K562 (cell line): ENCODE data around the gene GPM6B. TPM values are rescaled to one million over a fixed set of nuclear protein-coding genes. Genes with fewer than 3 reads are reported as not detected.

ENCODE experiments used
- ATAC-seq: fragments of 200-7000 bp; cut with Tn5 transposase; 3 replicates; pipeline ENCODE4 v1.9.1; 2020; ENCODE audit warnings: moderate library complexity
- BruUV-seq: library from RNA; stranded (reverse); fragments of 400-500 nt; replicated peaks from 2 replicates; lab custom pipeline; 2021; lab: Mats Ljungman, UMichigan
- CTCF ChIA-PET: fragments of 300-600 bp; formaldehyde crosslinking; extraction: SDS; loops from one replicate; lab custom pipeline; 2021; ENCODE audit warnings: low intra/inter-chr PET ratio; lab: Yijun Ruan, JAX
- POLR2A ChIA-PET: fragments of 300-600, 350-650 bp; sonication (Branson Sonifier 250); formaldehyde crosslinking; extraction: SDS; loops from one replicate; lab custom pipeline; 2021; ENCODE audit warnings: antibody characterized with exemption, inconsistent platforms; lab: Yijun Ruan, JAX
- DNase-seq, 4 experiments: peaks; one replicate each; pipeline versions ENCODE4 v3.0.0 to v3.0.0-alpha.2; 2011 to 2018; ENCODE audit warnings: low spot score in 3 of 4, mixed read lengths in 3 of 4; ENCODE audit errors: extremely low read depth in 1 of 4
- FAIRE-seq: peaks from 2 replicates; lab custom pipeline; 2011; peaks lifted over from hg19 to GRCh38; lab: Jason Lieb, UNC
- H2AFZ ChIP-seq: 2 replicates; pipeline ENCODE4 v1.6.0; 2011; ENCODE audit warnings: low read depth, low read length, control low read depth, inconsistent platforms
- H3K27ac ChIP-seq: fragments of 200-600 bp; 3 replicates; pipeline ENCODE4 v1.8.0; 2011; ENCODE audit warnings: low read depth, mild to moderate bottlenecking, control low read depth, inconsistent platforms, low read length, moderate library complexity, mixed read lengths; ENCODE audit errors: extremely low read depth
- H3K27me3 ChIP-seq, 2 experiments: fragments of 300-600 bp in 1 of 2; 2 replicates in 1 of 2; 3 replicates in 1 of 2; pipeline versions ENCODE4 v1.6.0 to v1.8.0; 2011; ENCODE audit warnings: inconsistent platforms in 2 of 2, low read length in 2 of 2, mild to moderate bottlenecking in 1 of 2, mixed read lengths in 1 of 2, moderate library complexity in 1 of 2; ENCODE audit not compliant: control insufficient read depth in 2 of 2, insufficient read depth in 2 of 2
- H3K36me3 ChIP-seq: fragments of 300-600 bp; 3 replicates; pipeline ENCODE4 v1.8.0; 2011; ENCODE audit warnings: mild to moderate bottlenecking, low read length, inconsistent platforms; ENCODE audit not compliant: control insufficient read depth, insufficient read depth
- H3K4me1 ChIP-seq, 2 experiments: fragments of 200-600 bp in 1 of 2; replicated peaks in 1 of 2; 2 replicates in 1 of 2; 3 replicates in 1 of 2; pipeline versions ENCODE4 v1.5.1 to v1.8.0; 2011; ENCODE audit warnings: inconsistent platforms in 2 of 2, low read length in 2 of 2, mild to moderate bottlenecking in 1 of 2, mixed read lengths in 1 of 2, moderate library complexity in 1 of 2; ENCODE audit not compliant: control insufficient read depth in 2 of 2, insufficient read depth in 2 of 2
- H3K4me2 ChIP-seq: 2 replicates; pipeline ENCODE4 v1.6.1; 2011; ENCODE audit warnings: low read length, control low read depth, inconsistent platforms, mixed read lengths; ENCODE audit not compliant: insufficient read depth
- H3K4me3 ChIP-seq: fragments of 200-600 bp; sonication (generic), shearing (Covaris generic); 2 replicates; pipeline ENCODE4 v1.5.1; 2016; ENCODE audit warnings: control low read depth, inconsistent platforms
- H3K79me2 ChIP-seq: fragments of 200-600 bp; 3 replicates; pipeline ENCODE4 v1.8.0; 2011; ENCODE audit warnings: low read length, inconsistent platforms; ENCODE audit not compliant: control insufficient read depth, insufficient read depth
- H3K9ac ChIP-seq, 2 experiments: 2 replicates each; pipeline versions ENCODE4 v1.6.0 to v1.6.1; 2011; ENCODE audit warnings: low read depth in 2 of 2, low read length in 2 of 2, control low read depth in 1 of 2, inconsistent platforms in 1 of 2, mild to moderate bottlenecking in 1 of 2, mixed read lengths in 1 of 2; ENCODE audit not compliant: insufficient read depth in 1 of 2
- H3K9me1 ChIP-seq: one replicate; pipeline ENCODE4 v1.6.0; 2011; ENCODE audit warnings: inconsistent platforms, mild to moderate bottlenecking, low read length, moderate library complexity; ENCODE audit not compliant: control insufficient read depth, insufficient read depth
- H3K9me3 ChIP-seq: replicated peaks from 2 replicates; pipeline ENCODE4 v1.5.1; 2011; ENCODE audit warnings: low read depth, low read length, inconsistent platforms; ENCODE audit not compliant: control insufficient read depth, insufficient read depth
- H4K20me1 ChIP-seq: replicated peaks from 2 replicates; pipeline ENCODE4 v1.6.1; 2011; ENCODE audit warnings: low read length, inconsistent platforms, mixed read lengths; ENCODE audit not compliant: control insufficient read depth, insufficient read depth
- CBX2 ChIP-seq: fragments of 200-600 bp; sonication (generic); IDR thresholded peaks from one replicate; pipeline ENCODE4 v1.6.1; 2012; ENCODE audit warnings: mild to moderate bottlenecking, low read length, inconsistent platforms; ENCODE audit not compliant: insufficient read depth, poor library complexity, severe bottlenecking
- CREB3 ChIP-seq: fragments of 450-650 bp; conservative IDR thresholded peaks from 2 replicates; pipeline ENCODE4 v1.6.1; 2016; ENCODE audit warnings: missing genetic modification characterization, low read depth, mild to moderate bottlenecking, missing compliant biosample characterization, moderate library complexity
- CTBP1 ChIP-seq: fragments of 450-650 bp; IDR thresholded peaks from 2 replicates; pipeline ENCODE4 v1.6.1; 2016; ENCODE audit warnings: borderline replicate concordance
- HCFC1 ChIP-seq: IDR thresholded peaks from 2 replicates; pipeline ENCODE4 v1.6.1; 2012; ENCODE audit warnings: low read depth, low read length, improper control_type of control experiment
- HMGN3 ChIP-seq: IDR thresholded peaks from 2 replicates; pipeline ENCODE4 v1.6.1; 2011; ENCODE audit warnings: borderline replicate concordance, low read depth, mild to moderate bottlenecking, mixed read lengths, low read length; ENCODE audit not compliant: insufficient read length; ENCODE audit errors: extremely low read depth
- MAFK ChIP-seq: IDR thresholded peaks from 2 replicates; pipeline ENCODE4 v1.6.1; 2011; ENCODE audit warnings: low read length, improper control_type of control experiment
- NR3C1 ChIP-seq: sonication (generic); formaldehyde crosslinking; IDR thresholded peaks from 2 replicates; pipeline ENCODE4 v1.8.1; 2022; ENCODE audit warnings: missing genetic modification reagents
- PHF21A ChIP-seq: fragments of 450-650 bp; IDR thresholded peaks from 2 replicates; pipeline ENCODE4 v1.6.1; 2017; ENCODE audit warnings: low read depth, borderline replicate concordance
- PRDM10 ChIP-seq: fragments of 450-650 bp; IDR thresholded peaks from 2 replicates; pipeline ENCODE4 v1.6.1; 2018; ENCODE audit not compliant: partially characterized antibody
- PRMT5 ChIP-seq: sonication (generic); formaldehyde crosslinking; IDR thresholded peaks from 2 replicates; pipeline ENCODE4 v1.5.0; 2020; ENCODE audit warnings: missing genetic modification reagents
- RBFOX2 ChIP-seq: fragments of 200-400 bp; formaldehyde crosslinking; IDR thresholded peaks from 2 replicates; pipeline ENCODE4 v1.6.1; 2017; ENCODE audit warnings: low read depth, mild to moderate bottlenecking, low read length, moderate library complexity
- SAFB2 ChIP-seq: fragments of 200-400 bp; formaldehyde crosslinking; IDR thresholded peaks from 2 replicates; pipeline ENCODE4 v1.6.1; 2018; ENCODE audit warnings: borderline replicate concordance, low read length, low read depth, moderate library complexity; ENCODE audit not compliant: severe bottlenecking
- SREBF2 ChIP-seq: sonication (generic); formaldehyde crosslinking; IDR thresholded peaks from 2 replicates; pipeline ENCODE4 v1.4.0; 2020; ENCODE audit warnings: mild to moderate bottlenecking, missing genetic modification reagents
- ZNF184 ChIP-seq: sonication (generic); formaldehyde crosslinking; IDR thresholded peaks from 2 replicates; pipeline ENCODE4 v1.5.0; 2020; ENCODE audit warnings: missing genetic modification reagents
- ZNF778 ChIP-seq: fragments of 450-650 bp; formaldehyde crosslinking; IDR thresholded peaks from 2 replicates; pipeline ENCODE4 v1.4.0; 2020; ENCODE audit warnings: mild to moderate bottlenecking, moderate library complexity
- ZNF780A ChIP-seq: fragments of 250-450 bp; sonication (Bioruptor Pico); IDR thresholded peaks from 2 replicates; pipeline ENCODE4 v1.5.0; 2021; ENCODE audit warnings: mild to moderate bottlenecking
- WGBS: fragments of 100-300 bp; shearing (Covaris generic); methylation state at CpG from one replicate; pipeline ENCODE4 v1.1.6; 2016; ENCODE audit warnings: low coverage, mixed read lengths; ENCODE audit not compliant: insufficient coverage; ENCODE audit errors: missing lambda C conversion rate; 5-methylcytosine and 5-hydroxymethylcytosine counted together
- in situ Hi-C: fragments of 300-500 bp; cut with MboI; formaldehyde crosslinking; loops from 4 replicates; pipeline ENCODE4 v1.15.0; 2018; ENCODE audit warnings: inconsistent platforms, mixed read lengths
- intact Hi-C: fragments of 100-400 bp; cut with micrococcal nuclease; formaldehyde crosslinking; loops from 2 replicates; pipeline ENCODE4 v1.14.2; 2022
- polyA plus RNA-seq, 8 experiments: library from polyadenylated mRNA; depleted of rRNA in 4 of 8; stranded (reverse) in 5 of 8; unstranded in 3 of 8; fragments of >200 nt; fragmentation: Nextera tagmentation in 2 of 8; fragmentation: Illumina TruSeq in 1 of 8; extraction: Ambion mirVana in 2 of 8; extraction: Trizol in 1 of 8; gene quantifications; 2 replicates each; pipeline versions ENCODE4 v1.2.1 to v1.2.3, GENCODE V29; 2011 to 2014; ENCODE audit warnings: inconsistent platforms in 1 of 8, missing spikeins in 1 of 8
- total RNA-seq, 7 experiments: library from RNA; depleted of rRNA in 6 of 7; stranded (reverse); fragments of >200 nt in 6 of 7; fragmentation: Illumina TruSeq in 2 of 7; extraction: Trizol in 2 of 7; gene quantifications; 2 replicates each; pipeline versions ENCODE4 v1.2.1 to v1.2.3, GENCODE V29; 2011 to 2021; ENCODE audit warnings: low replicate concordance in 1 of 7

The GPM6B gene
- total and polyA plus RNA-seq, 9 of the 15 experiments (the other 6 are each of a cell fraction or from before 2014, with no cell fraction given): 0.14 to 0.32 TPM; not detected in 7

- no peak overlapping the region for H3K4me3 ChIP-seq
- intact Hi-C loops: no loop called here
- FAIRE-seq: no peak
- ChIA-PET CTCF (no interaction called here), POLR2A (interaction anchor here (0.5 kb wide), 1 partner anchor 40 kb away, joined by 3 read pairs; no protein-coding TSS in a partner anchor)
- no peaks in the 10 kb centered on the region for H3K79me2 ChIP-seq
- TF ChIP-seq ZNF184 (CRISPR knock-in tag) (no peak), CBX2 (no peak), CREB3 (no peak), PHF21A (no peak), CTBP1 (no peak), PRMT5 (CRISPR knock-in tag) (no peak), PRDM10 (no peak), HMGN3 (no peak), NR3C1 (CRISPR knock-in tag) (no peak), SREBF2 (CRISPR knock-in tag) (no peak), SAFB2 (no peak), MAFK (no peak), ZNF778 (CRISPR knock-in tag) (no peak), HCFC1 (no peak), ZNF780A (CRISPR knock-in tag) (no peak), RBFOX2 (no peak)
- peaks cover 80% of the 10 kb centered on the region for H3K36me3 ChIP-seq
- no peaks in the 10 kb centered on the region for H4K20me1 ChIP-seq
- H3K9ac ChIP-seq: no peak overlapping the region
- H3K9me1 ChIP-seq: no peaks in the 10 kb centered on the region
- H3K27me3 ChIP-seq: no peaks in the 10 kb centered on the region
- no TSS peak for BruUV-seq
- DNase-seq: no peak
- H3K9me3 ChIP-seq: no peaks in the 10 kb centered on the region
- H3K4me2 ChIP-seq: no peak overlapping the region
- ATAC-seq: no peak
- in situ Hi-C loops: no loop called here
- WGBS: 91% methylated on average over 1 of the region's 1 CpG
- no peak overlapping the region for H3K27ac ChIP-seq
- no peak overlapping the region for H2AFZ ChIP-seq
- H3K4me1 ChIP-seq: no peaks in the 10 kb centered on the region
These were observed 61.6 kb downstream of the GPM6B start for GRCh38 chrX:13755254-13755653.
